GM12878 (cell line): ENCODE results near the gene ARMC6. TPM values are rescaled to one million over a fixed set of nuclear protein-coding genes. Genes with fewer than 3 reads are reported as not detected.
A peak's percentile ranks its signal among the peaks of the same experiment; 100 is the strongest.

Experiments used
- BCL11A ChIP-seq: IDR thresholded peaks from 2 replicates; pipeline ENCODE4 v1.6.1; 2011; ENCODE audit warnings: low read depth, low read length
- BCLAF1 ChIP-seq: fragments of 450-650 bp; IDR thresholded peaks from 2 replicates; pipeline ENCODE4 v1.6.1; 2017; ENCODE audit warnings: antibody characterized with exemption, mild to moderate bottlenecking, moderate library complexity
- CBFB ChIP-seq: IDR thresholded peaks from 2 replicates; pipeline ENCODE4 v1.6.1; 2016; ENCODE audit warnings: antibody characterized with exemption, low read depth
- HDGF ChIP-seq: fragments of 450-650 bp; IDR thresholded peaks from 2 replicates; pipeline ENCODE4 v1.6.1; 2016; ENCODE audit warnings: antibody characterized with exemption
- NFIC ChIP-seq: IDR thresholded peaks from 2 replicates; pipeline ENCODE4 v1.6.1; 2012; ENCODE audit warnings: low read depth, mild to moderate bottlenecking, inconsistent platforms, low read length, moderate library complexity
- NR2C2 ChIP-seq: IDR thresholded peaks from 2 replicates; pipeline ENCODE4 v1.6.1; 2011; ENCODE audit warnings: borderline replicate concordance, low read depth; ENCODE audit not compliant: control insufficient read depth, insufficient read length
- PAX5 ChIP-seq: IDR thresholded peaks from 2 replicates; pipeline ENCODE4 v1.6.1; 2011; ENCODE audit warnings: low read depth, low read length, borderline replicate concordance
- PRDM15 ChIP-seq: fragments of 450-650 bp; formaldehyde crosslinking; IDR thresholded peaks from 2 replicates; pipeline ENCODE4 v1.4.0; 2020; ENCODE audit warnings: mild to moderate bottlenecking, moderate library complexity
- SKIL ChIP-seq: fragments of 450-650 bp; IDR thresholded peaks from 2 replicates; pipeline ENCODE4 v1.6.1; 2017; ENCODE audit warnings: mild to moderate bottlenecking, low read depth, inconsistent platforms; ENCODE audit not compliant: poor library complexity, severe bottlenecking
- SREBF1 ChIP-seq: IDR thresholded peaks from 2 replicates; pipeline ENCODE4 v1.6.1; 2012; ENCODE audit warnings: mild to moderate bottlenecking, low read length
- TCF12 ChIP-seq: IDR thresholded peaks from 2 replicates; pipeline ENCODE4 v1.6.1; 2011; ENCODE audit warnings: low read depth, mild to moderate bottlenecking, low read length
- USF2 ChIP-seq: IDR thresholded peaks from 2 replicates; pipeline ENCODE4 v1.6.1; 2011; ENCODE audit warnings: low read depth, low read length, improper control_type of control experiment, borderline replicate concordance
- ZNF592 ChIP-seq: fragments of 450-650 bp; IDR thresholded peaks from 2 replicates; pipeline ENCODE4 v1.6.1; 2017; ENCODE audit warnings: mild to moderate bottlenecking, moderate library complexity
- ZNF622 ChIP-seq: fragments of 450-650 bp; IDR thresholded peaks from 2 replicates; pipeline ENCODE4 v1.6.1; 2017; ENCODE audit warnings: mild to moderate bottlenecking, inconsistent platforms
- polyA plus RNA-seq, 11 experiments: library from polyadenylated mRNA; depleted of rRNA in 4 of 11; unstranded in 6 of 11; stranded (reverse) in 5 of 11; fragments of >200 nt; fragmentation: Nextera tagmentation in 4 of 11; fragmentation: Illumina TruSeq in 1 of 11; extraction: Ambion mirVana in 4 of 11; extraction: Trizol in 1 of 11; gene quantifications; 1 replicate in 1 of 11; 2 replicates in 10 of 11; pipeline versions ENCODE4 v1.2.1 to v1.2.3, GENCODE V29; 2011 to 2016; ENCODE audit warnings: inconsistent platforms in 2 of 11, missing spikeins in 2 of 11, low read depth in 1 of 11
- total RNA-seq, 4 experiments: library from RNA; depleted of rRNA in 3 of 4; stranded (reverse); fragments of >200 nt in 3 of 4; fragmentation: Illumina TruSeq in 1 of 4; extraction: Trizol in 1 of 4; gene quantifications; 2 replicates each; pipeline versions ENCODE4 v1.2.1 to v1.2.3, GENCODE V29; 2013 to 2021

Gene ARMC6
- total and polyA plus RNA-seq, 10 of the 15 experiments (the other 5 are each of a cell fraction or from before 2014, with no cell fraction given) = 1.1 to 64.4 (median 41.6) TPM

- TF ChIP-seq PRDM15 = no peak
- TF ChIP-seq ZNF622 = no peak
- no peak for TF ChIP-seq SREBF1
- no peak for TF ChIP-seq BCL11A
- no peak; the same call in 1 of the 2 replicates for TF ChIP-seq USF2
- 0 out of 2 replicates have a peak, but pooled peaks have one; percentile 30 for TF ChIP-seq PAX5
- TF ChIP-seq NFIC = no peak
- no peak for TF ChIP-seq NR2C2
- TF ChIP-seq ZNF592 = no peak
- peak; percentile 29; the same call in 1 of the 2 replicates for TF ChIP-seq HDGF
- no peak for TF ChIP-seq SKIL
- no peak for TF ChIP-seq BCLAF1
- no peak for TF ChIP-seq TCF12
- no peak for TF ChIP-seq CBFB
These were observed at the start of gene ARMC6, which contains the start of gene SUGP2 (continued) for GRCh38 chr19:19033426-19034203.
